GM12872 (cell line): ENCODE results near the gene BRD3OS.

Experiments
- TF ChIP-seq, protein P1 (sequence below): IDR thresholded peaks from 3 replicates; pipeline ENCODE4 v1.5.1; 2011; ENCODE audit warnings: low read depth, mild to moderate bottlenecking, low read length, moderate library complexity; ENCODE audit not compliant: insufficient read depth

BRD3OS gene

DNA sequence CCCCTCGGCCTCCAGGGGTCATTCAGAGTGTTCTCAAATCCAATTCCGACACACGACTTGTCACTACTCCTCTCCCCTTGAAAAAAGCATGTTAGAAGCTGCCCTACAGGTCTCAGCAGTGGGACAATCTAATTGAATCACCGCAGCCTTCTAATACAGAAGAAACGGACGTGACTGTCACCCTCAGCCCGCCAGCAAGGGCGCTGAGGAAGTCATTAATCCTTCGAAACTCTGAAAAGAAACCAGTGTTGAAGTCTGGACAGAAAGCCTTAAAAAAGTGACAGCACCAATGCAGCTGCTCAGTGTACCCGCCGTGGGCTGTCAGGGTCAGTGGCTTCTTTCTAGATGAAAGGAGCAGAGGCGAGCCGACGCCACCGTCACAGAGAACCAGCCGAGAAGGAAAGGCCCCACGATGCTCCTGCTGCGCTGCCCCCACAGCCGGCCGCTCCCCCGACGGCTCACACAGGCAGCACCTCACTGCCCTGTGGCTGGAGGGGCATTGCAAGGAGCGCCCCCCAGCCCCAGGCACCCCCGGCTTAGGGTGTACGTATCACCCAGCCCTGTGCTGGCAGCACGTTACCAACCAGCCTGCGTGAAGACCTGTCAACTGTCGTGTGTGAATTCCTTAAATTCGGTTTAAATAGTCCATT lies 5.7 kb downstream of the BRD3OS start:
- TF ChIP-seq, protein P1, sequence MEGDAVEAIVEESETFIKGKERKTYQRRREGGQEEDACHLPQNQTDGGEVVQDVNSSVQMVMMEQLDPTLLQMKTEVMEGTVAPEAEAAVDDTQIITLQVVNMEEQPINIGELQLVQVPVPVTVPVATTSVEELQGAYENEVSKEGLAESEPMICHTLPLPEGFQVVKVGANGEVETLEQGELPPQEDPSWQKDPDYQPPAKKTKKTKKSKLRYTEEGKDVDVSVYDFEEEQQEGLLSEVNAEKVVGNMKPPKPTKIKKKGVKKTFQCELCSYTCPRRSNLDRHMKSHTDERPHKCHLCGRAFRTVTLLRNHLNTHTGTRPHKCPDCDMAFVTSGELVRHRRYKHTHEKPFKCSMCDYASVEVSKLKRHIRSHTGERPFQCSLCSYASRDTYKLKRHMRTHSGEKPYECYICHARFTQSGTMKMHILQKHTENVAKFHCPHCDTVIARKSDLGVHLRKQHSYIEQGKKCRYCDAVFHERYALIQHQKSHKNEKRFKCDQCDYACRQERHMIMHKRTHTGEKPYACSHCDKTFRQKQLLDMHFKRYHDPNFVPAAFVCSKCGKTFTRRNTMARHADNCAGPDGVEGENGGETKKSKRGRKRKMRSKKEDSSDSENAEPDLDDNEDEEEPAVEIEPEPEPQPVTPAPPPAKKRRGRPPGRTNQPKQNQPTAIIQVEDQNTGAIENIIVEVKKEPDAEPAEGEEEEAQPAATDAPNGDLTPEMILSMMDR: no peak

GRCh38 chr9:134031783-134032182 lies 6.5 kb downstream of the BRD3OS start:
- TF ChIP-seq, protein P1: no peak

GRCh38 chr9:134032456-134033222 lies 7.4 kb downstream of the BRD3OS start:
- TF ChIP-seq, protein P1: no peak

GRCh38 chr9:134033516-134034214 lies 8.4 kb downstream of the BRD3OS start:
- TF ChIP-seq, protein P1: no peak

DNA sequence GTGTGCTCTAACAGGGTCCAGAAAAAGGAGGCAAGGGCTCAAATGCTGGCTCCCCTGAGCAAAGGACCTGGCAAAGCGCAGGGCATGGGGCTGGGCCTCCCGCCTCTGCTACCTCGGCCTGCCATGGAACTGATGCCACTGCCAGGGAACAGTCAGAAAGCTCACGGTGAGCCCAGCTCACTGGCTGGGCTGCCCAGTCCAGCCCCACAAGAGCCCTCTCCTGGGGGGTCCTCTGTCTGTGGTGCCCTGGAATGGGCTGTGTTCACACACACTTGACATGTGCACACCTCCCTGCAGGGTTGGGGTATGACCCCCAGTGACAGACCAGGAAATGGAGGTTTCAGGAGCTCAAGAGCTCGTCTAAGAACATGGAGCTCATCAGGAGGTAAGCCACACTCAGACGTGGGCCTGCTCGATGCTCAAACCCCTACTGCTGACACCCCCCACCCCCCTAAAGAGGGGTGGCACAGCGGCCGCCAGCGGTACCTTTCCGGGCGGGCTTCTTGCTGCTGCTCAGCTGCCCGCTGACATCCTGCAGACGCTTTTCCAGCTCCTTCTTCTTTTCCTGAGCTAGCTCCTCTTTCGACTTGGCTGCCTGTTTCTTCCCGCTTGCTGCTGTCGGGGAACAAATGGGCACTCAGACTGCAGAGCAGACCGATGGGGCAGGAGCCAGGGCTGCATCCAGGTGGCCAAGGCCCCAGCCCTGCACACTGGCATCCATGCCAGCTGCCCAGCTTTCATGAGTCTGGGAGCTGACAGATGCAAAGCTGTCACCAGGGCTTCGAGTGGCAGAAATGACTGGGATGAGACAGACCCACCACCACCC lies 9.1 kb downstream of the BRD3OS start:
- TF ChIP-seq, protein P1: no peak

DNA sequence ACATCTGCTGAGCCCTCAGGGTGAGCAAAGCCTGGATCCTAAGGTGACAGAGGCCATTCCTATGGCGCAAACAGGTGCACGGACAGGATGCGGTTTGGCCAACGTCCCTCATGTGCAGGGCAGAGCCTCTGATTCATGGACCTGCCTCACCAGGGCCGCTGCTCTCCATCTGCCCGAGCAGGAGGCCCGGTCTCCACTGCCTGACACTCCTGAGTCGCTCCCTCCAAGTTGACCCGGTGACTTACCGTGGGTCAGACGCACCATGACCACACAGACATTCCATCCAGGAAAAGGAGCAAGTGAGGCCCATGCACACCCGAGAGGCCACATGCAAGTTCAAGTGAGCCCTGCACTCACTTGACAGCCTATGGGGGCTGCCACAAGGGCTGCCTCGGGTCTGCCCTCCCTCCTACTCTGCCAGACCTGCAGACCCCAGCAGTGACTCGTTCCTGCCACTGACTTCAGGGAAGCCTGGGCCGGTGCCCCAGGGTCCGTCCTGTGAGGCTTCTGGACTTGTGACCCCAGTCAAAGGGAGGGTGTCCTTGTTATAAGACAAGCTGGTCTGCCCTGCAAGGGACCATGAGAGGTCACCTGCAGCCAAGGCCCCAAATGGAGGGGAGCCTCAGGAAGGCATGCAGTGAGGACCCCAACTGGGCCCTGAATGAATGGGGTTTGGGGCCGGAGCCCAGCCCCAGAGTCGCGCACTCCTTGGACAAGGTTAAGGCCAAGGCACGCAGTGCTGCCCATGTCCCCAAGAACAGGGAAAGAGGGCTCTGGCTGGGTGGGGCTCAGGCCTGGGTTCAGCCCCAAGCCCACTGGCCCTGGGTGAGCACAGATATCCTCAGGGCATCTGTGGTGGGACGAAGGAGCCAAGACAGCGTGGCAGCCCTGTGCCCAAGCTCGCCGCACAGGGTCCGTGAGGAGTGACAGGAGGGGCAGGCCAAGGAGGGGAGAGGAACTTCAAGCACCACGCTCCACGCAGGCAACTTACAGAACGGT lies 10.1 kb downstream of the BRD3OS start:
- TF ChIP-seq, protein P1: no peak
